Smooth muscle cell of the brain vasculature (primary cell): ENCODE data around the gene DCC.

Source experiments
- DNase-seq: peaks from one replicate; pipeline ENCODE4 v3.0.0-alpha.2; 2012; ENCODE audit warnings: low read depth, low spot score

Gene DCC

GRCh38 chr18:52813635-52814416, 473.8 kb downstream of the DCC start:
- no peak for DNase-seq

GRCh38 chr18:52815651-52816050, 475.7 kb downstream of the DCC start:
- DNase-seq, result no peak

- DNase-seq, result no peak
These were observed 476.1 kb downstream of the DCC start for GRCh38 chr18:52816121-52816520.

- no peak for DNase-seq
These were observed 482.2 kb downstream of the DCC start for GRCh38 chr18:52822160-52822559.

GRCh38 chr18:52824126-52824525, 484.1 kb downstream of the DCC start:
- no peak for DNase-seq

- DNase-seq, result no peak
These were observed 487.0 kb downstream of the DCC start for GRCh38 chr18:52826994-52827393.

GRCh38 chr18:52829320-52829719, 489.3 kb downstream of the DCC start:
- no peak for DNase-seq

GRCh38 chr18:52829876-52830405, 489.9 kb downstream of the DCC start:
- no peak for DNase-seq

GRCh38 chr18:52844323-52844722, 504.3 kb downstream of the DCC start:
- no peak for DNase-seq

- no peak for DNase-seq
These were observed 505.0 kb downstream of the DCC start for GRCh38 chr18:52845036-52845435.

GRCh38 chr18:52850031-52850560, 510.1 kb downstream of the DCC start:
- DNase-seq, result no peak

GRCh38 chr18:52861558-52861957, 521.6 kb downstream of the DCC start:
- DNase-seq, result no peak

GRCh38 chr18:52869349-52869923, 529.4 kb downstream of the DCC start:
- DNase-seq, result no peak

GRCh38 chr18:52869942-52870907, 530.2 kb downstream of the DCC start:
- DNase-seq, result no peak

- DNase-seq, result no peak
These were observed 534.8 kb downstream of the DCC start for GRCh38 chr18:52874774-52875173.

- DNase-seq, result no peak
These were observed 535.7 kb downstream of the DCC start for GRCh38 chr18:52875725-52876124.

GRCh38 chr18:52888014-52888413, 548.0 kb downstream of the DCC start:
- DNase-seq, result no peak

GRCh38 chr18:52894801-52895200, 554.8 kb downstream of the DCC start:
- no peak for DNase-seq

GRCh38 chr18:52897611-52898484, 557.9 kb downstream of the DCC start:
- no peak for DNase-seq

GRCh38 chr18:52898485-52899058, 558.6 kb downstream of the DCC start:
- DNase-seq, result no peak
